ENCODE data around the gene ADIPOR2.

GRCh38 chr12:1798641-1799020 is 107.8 kb downstream of the ADIPOR2 start:
- no peak for TF ChIP-seq POLR2AphosphoS5 (IDR thresholded peaks at IDR 0.05; ENCODE audit: low read depth, low read length)
- TF ChIP-seq TAF1 (IDR thresholded peaks at IDR 0.05; ENCODE audit: borderline replicate concordance, insufficient read depth, low read length) = no peak
- TF ChIP-seq, protein P1, sequence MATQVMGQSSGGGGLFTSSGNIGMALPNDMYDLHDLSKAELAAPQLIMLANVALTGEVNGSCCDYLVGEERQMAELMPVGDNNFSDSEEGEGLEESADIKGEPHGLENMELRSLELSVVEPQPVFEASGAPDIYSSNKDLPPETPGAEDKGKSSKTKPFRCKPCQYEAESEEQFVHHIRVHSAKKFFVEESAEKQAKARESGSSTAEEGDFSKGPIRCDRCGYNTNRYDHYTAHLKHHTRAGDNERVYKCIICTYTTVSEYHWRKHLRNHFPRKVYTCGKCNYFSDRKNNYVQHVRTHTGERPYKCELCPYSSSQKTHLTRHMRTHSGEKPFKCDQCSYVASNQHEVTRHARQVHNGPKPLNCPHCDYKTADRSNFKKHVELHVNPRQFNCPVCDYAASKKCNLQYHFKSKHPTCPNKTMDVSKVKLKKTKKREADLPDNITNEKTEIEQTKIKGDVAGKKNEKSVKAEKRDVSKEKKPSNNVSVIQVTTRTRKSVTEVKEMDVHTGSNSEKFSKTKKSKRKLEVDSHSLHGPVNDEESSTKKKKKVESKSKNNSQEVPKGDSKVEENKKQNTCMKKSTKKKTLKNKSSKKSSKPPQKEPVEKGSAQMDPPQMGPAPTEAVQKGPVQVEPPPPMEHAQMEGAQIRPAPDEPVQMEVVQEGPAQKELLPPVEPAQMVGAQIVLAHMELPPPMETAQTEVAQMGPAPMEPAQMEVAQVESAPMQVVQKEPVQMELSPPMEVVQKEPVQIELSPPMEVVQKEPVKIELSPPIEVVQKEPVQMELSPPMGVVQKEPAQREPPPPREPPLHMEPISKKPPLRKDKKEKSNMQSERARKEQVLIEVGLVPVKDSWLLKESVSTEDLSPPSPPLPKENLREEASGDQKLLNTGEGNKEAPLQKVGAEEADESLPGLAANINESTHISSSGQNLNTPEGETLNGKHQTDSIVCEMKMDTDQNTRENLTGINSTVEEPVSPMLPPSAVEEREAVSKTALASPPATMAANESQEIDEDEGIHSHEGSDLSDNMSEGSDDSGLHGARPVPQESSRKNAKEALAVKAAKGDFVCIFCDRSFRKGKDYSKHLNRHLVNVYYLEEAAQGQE (IDR thresholded peaks at IDR 0.05; ENCODE audit: insufficient read depth in 1 of 2, low read depth in 2 of 2, low read length in 2 of 2) = no peak
- no peak for TF ChIP-seq FOXP2 (optimal IDR thresholded peaks at IDR 0.05; ENCODE audit: borderline replicate concordance, extremely low read depth, extremely low read length, insufficient read depth)

Measured in PFSK-1 (cell line).